Kidney (tissue), 14 donors: Measurements from ENCODE around the gene LCMT2. TPM values are rescaled to one million over a fixed set of nuclear protein-coding genes. Genes with fewer than 3 reads are reported as not detected.

ENCODE experiments used
- DNase-seq, 5 donors: peaks; one replicate each; pipeline ENCODE4 v3.0.0-alpha.2; 2013 to 2020
- FAIRE-seq: peaks from 2 replicates; lab custom pipeline; 2012; peaks lifted over from hg19 to GRCh38; lab: Jason Lieb, UNC
- H3K27ac ChIP-seq, 2 donors: one replicate each; pipeline ENCODE4 v1.7.0; 2013; ENCODE audit warnings: low read depth in 2 of 2, low read length in 2 of 2, inconsistent platforms in 1 of 2
- H3K27me3 ChIP-seq: one replicate; pipeline ENCODE4 v1.7.1; 2013; ENCODE audit warnings: low read length, inconsistent platforms; ENCODE audit not compliant: control insufficient read depth, insufficient read depth
- H3K36me3 ChIP-seq, 3 donors: one replicate each; pipeline versions ENCODE4 v1.7.0 to v1.7.1; 2013; ENCODE audit warnings: low read length in 3 of 3, control low read depth in 1 of 3, inconsistent platforms in 1 of 3; ENCODE audit not compliant: insufficient read depth in 3 of 3, control insufficient read depth in 2 of 3
- H3K4me1 ChIP-seq, 3 donors: one replicate each; pipeline versions ENCODE4 v1.7.0 to v1.7.1; 2013; ENCODE audit warnings: low read length in 3 of 3, inconsistent platforms in 1 of 3, low read depth in 1 of 3; ENCODE audit not compliant: control insufficient read depth in 2 of 3, insufficient read depth in 2 of 3
- H3K4me3 ChIP-seq, 3 donors: one replicate each; pipeline versions ENCODE4 v1.7.0 to v1.8.1; 2013; ENCODE audit warnings: low read length in 3 of 3, control low read depth in 1 of 3, inconsistent platforms in 1 of 3
- H3K9ac ChIP-seq, 3 donors: one replicate each; pipeline versions ENCODE4 v1.7.0 to v1.7.1; 2013; ENCODE audit warnings: low read length in 3 of 3, control low read depth in 1 of 3, inconsistent platforms in 1 of 3
- H3K9me3 ChIP-seq, 3 donors: one replicate each; pipeline versions ENCODE4 v1.7.0 to v1.7.1; 2013; ENCODE audit warnings: low read length in 3 of 3, control low read depth in 1 of 3, inconsistent platforms in 1 of 3; ENCODE audit not compliant: control insufficient read depth in 2 of 3, insufficient read depth in 1 of 3
- CTCF ChIP-seq: IDR thresholded peaks from 3 replicates; pipeline ENCODE4 v1.5.1; 2012; ENCODE audit warnings: mild to moderate bottlenecking, moderate library complexity, borderline replicate concordance; ENCODE audit not compliant: insufficient read depth; ENCODE audit errors: extremely low read depth
- intact Hi-C: fragments of 100-400 bp; cut with DNase I; formaldehyde crosslinking; loops from one replicate; pipeline ENCODE4 v1.11.1; 2022
- polyA plus RNA-seq: library from polyadenylated mRNA; stranded (reverse); fragments of 350-450 nt; fragmentation: Illumina TruSeq; extraction: RNeasy Lipid Tissue Mini Kit (QIAGEN cat#74804); gene quantifications from one replicate; pipeline ENCODE4 v1.2.3, GENCODE V29; 2014; ENCODE audit warnings: low read depth, low replicate concordance; ENCODE audit not compliant: insufficient read depth
- total RNA-seq: library from RNA; stranded (reverse); fragmentation: NEBNext Ultra II Directional; extraction: Animal tissue kit (Norgen Biotek cat#: 25700); gene quantifications from one replicate; pipeline ENCODE4 v1.2.1, GENCODE V29; 2021
- donor health status: control.
- donor health status: control.
- donor health status: control.
- donor health status: control.
- donor health status: control.
- donor health status: DM: yes; HTN: yes; CAD: no.
- donor health status: Normal renal cell carcinoma (clear cell type).

The LCMT2 gene
- total and polyA plus RNA-seq, 2 donors from 2014 or later = 5.8 to 12.7 TPM

GRCh38 chr15:43347114-43347513 lies 16.7 kb upstream of the LCMT2 start:
- intact Hi-C loops = no loop called here
- Histone ChIP-seq H3K36me3 (peaks cover 0 to 18% (median 12%) of the 10 kb centered on the region in 3 donors), H3K4me1 (no peaks in the 10 kb centered on the region)

GRCh38 chr15:43346305-43346704 lies 15.9 kb upstream of the LCMT2 start:
- no peak overlapping the region for H3K4me3 ChIP-seq
- intact Hi-C loops = no loop called here
- no peak for TF ChIP-seq CTCF
- no peak overlapping the region for H3K9ac ChIP-seq
- H3K27ac ChIP-seq = no peak overlapping the region
- DNase-seq (peak in 1 of 5 donors; percentile 7), FAIRE-seq (no peak)
- no peaks in the 10 kb centered on the region for H3K27me3 ChIP-seq
- H3K9me3 ChIP-seq = no peaks in the 10 kb centered on the region
- H3K4me1 ChIP-seq = no peaks in the 10 kb centered on the region
- H3K36me3 ChIP-seq = peaks cover 0 to 14% (median 8%) of the 10 kb centered on the region in 3 donors

More at GRCh38 chr15:43347114-43347513, 16.7 kb upstream of the LCMT2 start:
- H3K27me3 ChIP-seq = no peaks in the 10 kb centered on the region
- FAIRE-seq (no peak), DNase-seq (no peak)
- H3K27ac ChIP-seq = no peak overlapping the region
- H3K9ac ChIP-seq = no peak overlapping the region
- no peak overlapping the region for H3K4me3 ChIP-seq
- no peak for TF ChIP-seq CTCF
- no peaks in the 10 kb centered on the region for H3K9me3 ChIP-seq

GRCh38 chr15:43330780-43331087 lies 361 bp upstream of the LCMT2 start:
- TF ChIP-seq CTCF = no peak
- Histone ChIP-seq H3K36me3 (peaks cover 0 to 3% (median 0%) of the 10 kb centered on the region in 3 donors), H3K27me3 (no peaks in the 10 kb centered on the region), H3K27ac (peak overlapping the region; percentile 87 to 92), H3K4me1 (peaks cover 0 to 11% (median 10%) of the 10 kb centered on the region in 3 donors), H3K9ac (peak overlapping the region; percentile 53 to 90 (median 81)), H3K4me3 (peak overlapping the region; percentile 93 to 99 (median 94)), H3K9me3 (no peaks in the 10 kb centered on the region)
- no peak for DNase-seq
- intact Hi-C loops = no loop called here
- FAIRE-seq = no peak
